ENCODE measurements around the gene UBE2Q2.

Gene UBE2Q2

DNA sequence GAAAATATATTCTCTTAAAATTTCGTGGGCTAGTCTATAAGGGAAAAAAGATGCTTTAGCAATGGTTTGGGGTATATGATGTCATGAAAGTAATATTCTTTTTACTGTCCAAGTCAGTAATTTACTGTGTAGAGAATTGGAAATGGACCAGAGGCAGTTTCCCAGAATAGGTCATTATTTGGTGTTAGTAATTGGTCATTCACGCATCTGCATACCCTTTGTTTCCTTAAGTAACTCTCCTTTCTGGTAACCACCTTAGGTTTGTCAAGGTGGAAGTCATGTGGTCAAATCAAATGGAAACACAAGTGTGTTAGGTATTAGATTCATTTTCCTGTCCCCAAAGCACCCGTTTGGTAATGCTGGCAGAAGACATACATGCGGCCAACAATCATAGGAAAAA is 84.4 kb downstream of the UBE2Q2 start:
- TF ChIP-seq, protein P1, sequence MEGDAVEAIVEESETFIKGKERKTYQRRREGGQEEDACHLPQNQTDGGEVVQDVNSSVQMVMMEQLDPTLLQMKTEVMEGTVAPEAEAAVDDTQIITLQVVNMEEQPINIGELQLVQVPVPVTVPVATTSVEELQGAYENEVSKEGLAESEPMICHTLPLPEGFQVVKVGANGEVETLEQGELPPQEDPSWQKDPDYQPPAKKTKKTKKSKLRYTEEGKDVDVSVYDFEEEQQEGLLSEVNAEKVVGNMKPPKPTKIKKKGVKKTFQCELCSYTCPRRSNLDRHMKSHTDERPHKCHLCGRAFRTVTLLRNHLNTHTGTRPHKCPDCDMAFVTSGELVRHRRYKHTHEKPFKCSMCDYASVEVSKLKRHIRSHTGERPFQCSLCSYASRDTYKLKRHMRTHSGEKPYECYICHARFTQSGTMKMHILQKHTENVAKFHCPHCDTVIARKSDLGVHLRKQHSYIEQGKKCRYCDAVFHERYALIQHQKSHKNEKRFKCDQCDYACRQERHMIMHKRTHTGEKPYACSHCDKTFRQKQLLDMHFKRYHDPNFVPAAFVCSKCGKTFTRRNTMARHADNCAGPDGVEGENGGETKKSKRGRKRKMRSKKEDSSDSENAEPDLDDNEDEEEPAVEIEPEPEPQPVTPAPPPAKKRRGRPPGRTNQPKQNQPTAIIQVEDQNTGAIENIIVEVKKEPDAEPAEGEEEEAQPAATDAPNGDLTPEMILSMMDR (IDR thresholded peaks at IDR 0.05): no peak
- Histone ChIP-seq H3K4me1 (no peaks in the 10 kb centered on the region), H3K27ac (no peak overlapping the region), H3K27me3 (no peaks in the 10 kb centered on the region), H3K9me3 (no peaks in the 10 kb centered on the region), H3K36me3 (peaks cover 11 to 30% (median 21%) of the 10 kb centered on the region in 3 donors), H3K4me3 (no peak overlapping the region)
- DNase-seq: no peak
- intact Hi-C loops (cut with DNase I; ENCODE audit: low total_unique reads): no loop called here

DNA sequence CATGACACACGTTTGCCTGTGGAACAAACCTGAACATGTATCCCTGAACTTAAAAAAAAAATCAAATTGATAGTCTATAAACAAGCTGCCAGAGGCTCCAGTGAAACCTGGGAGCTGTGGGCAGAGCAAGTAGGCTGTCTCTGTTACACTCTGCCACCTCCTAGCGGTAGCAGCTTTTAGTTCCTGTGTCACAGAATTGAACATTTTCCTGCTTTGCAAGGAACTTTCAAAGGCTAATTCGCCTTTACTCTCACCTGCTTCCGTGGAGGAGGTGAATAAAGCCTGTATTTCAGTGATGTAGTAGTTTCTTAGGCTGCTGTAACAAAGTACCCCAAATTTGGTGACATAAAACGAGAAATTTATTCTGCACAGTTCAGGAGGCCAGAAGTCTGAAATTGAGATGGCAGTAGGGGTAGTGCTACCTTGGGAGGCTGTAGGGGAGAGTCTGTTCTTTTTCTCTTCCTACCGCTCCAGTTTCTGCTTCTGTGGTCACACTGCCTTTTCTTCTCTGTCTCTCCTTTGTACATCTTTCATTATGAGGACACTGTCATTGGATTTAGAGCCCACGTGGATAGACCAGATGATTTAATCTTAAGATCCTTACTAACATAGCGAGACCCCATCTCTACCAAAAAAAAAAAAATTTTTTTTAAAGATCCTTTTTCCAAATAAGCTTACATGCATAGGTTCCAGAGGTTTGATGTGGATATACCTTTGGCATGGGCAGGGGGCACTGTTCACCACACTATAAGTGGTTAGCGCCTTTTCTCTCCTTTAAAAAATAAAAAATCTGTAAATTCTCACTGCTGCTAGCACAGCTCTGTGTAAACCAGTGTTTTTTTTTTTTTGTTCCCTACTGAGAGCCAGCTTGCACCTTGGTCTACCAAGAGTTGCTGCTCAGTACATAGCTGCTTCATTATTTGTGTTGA is 85.7 kb downstream of the UBE2Q2 start:
- Histone ChIP-seq H3K4me1 (no peaks in the 10 kb centered on the region), H3K9me3 (no peaks in the 10 kb centered on the region), H3K27ac (no peak overlapping the region), H3K27me3 (no peaks in the 10 kb centered on the region), H3K36me3 (peaks cover 14 to 39% (median 32%) of the 10 kb centered on the region in 3 donors), H3K4me3 (no peak overlapping the region)
- intact Hi-C loops (cut with DNase I; ENCODE audit: low total_unique reads): no loop called here
- no peak for DNase-seq
- TF ChIP-seq, protein P1 (IDR thresholded peaks at IDR 0.05): no peak

DNA sequence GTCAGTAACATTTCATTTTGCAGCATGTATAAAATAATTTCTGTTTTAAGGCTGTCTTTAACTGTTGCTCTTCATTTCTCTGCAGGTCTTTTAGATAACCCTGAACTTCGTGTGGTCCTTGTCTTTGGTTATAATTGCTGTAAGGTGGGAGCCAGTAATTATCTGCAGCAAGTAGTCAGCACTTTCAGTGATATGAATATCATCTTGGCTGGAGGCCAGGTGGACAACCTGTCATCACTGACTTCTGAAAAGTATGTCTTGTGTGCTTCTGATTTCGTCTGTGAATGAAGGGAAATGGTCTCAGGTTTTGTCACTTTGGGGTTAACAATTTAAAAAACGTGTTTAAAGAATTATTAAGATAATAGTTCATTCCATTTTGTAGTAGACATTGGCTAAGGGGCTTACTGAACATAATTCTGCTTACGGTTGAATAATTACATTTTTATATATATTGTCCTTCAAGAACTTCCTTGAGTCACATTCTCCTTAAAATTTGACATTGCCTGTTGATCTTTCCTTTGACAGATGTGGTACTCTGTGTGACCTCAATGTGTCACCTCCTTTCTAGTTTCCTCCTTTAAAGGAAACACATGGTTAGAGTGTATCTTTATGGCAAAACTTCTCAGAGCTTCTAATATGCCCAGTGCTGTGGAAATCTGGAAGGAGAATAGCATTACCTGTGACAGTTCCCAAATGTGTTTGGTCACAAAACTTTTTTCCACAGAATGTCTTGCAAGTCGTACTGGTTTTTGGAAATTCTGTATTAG is 86.7 kb downstream of the UBE2Q2 start:
- Histone ChIP-seq H3K9me3 (no peaks in the 10 kb centered on the region), H3K27ac (no peak overlapping the region), H3K36me3 (peaks cover 17 to 50% (median 43%) of the 10 kb centered on the region in 3 donors), H3K4me1 (no peaks in the 10 kb centered on the region), H3K27me3 (no peaks in the 10 kb centered on the region), H3K4me3 (no peak overlapping the region)
- TF ChIP-seq, protein P1 (IDR thresholded peaks at IDR 0.05): no peak
- intact Hi-C loops (cut with DNase I; ENCODE audit: low total_unique reads): no loop called here
- DNase-seq: no peak

DNA sequence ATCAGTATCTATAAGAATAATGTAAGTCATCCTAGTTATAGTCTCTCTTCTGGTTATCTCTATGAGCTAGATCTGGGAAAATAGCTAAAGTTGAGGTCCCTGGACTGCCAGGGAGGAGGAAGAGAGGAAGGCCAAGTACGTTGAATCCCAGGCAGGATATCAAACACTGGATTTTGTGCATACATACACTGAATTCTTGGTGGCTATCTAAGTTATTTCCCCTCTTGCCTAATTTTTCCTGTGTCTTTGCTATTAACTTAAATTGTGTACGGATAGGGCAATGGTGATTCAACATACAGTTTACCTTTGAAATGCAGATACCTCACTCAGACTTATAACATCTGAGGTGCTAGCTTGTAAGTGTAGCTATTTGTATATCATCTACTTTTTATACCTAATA is 87.6 kb downstream of the UBE2Q2 start:
- no peak for DNase-seq
- intact Hi-C loops (cut with DNase I; ENCODE audit: low total_unique reads): no loop called here
- Histone ChIP-seq H3K27ac (no peak overlapping the region), H3K36me3 (peaks cover 22 to 56% (median 50%) of the 10 kb centered on the region in 3 donors), H3K27me3 (no peaks in the 10 kb centered on the region), H3K9me3 (no peaks in the 10 kb centered on the region), H3K4me3 (no peak overlapping the region), H3K4me1 (no peaks in the 10 kb centered on the region)
- TF ChIP-seq, protein P1 (IDR thresholded peaks at IDR 0.05): no peak

GRCh38 chr15:75942464-75942863 is 99.2 kb downstream of the UBE2Q2 start:
- Histone ChIP-seq H3K9me3 (no peaks in the 10 kb centered on the region), H3K4me1 (no peaks in the 10 kb centered on the region), H3K27me3 (peaks cover 0 to 4% of the 10 kb centered on the region in 2 donors), H3K4me3 (no peak overlapping the region), H3K27ac (no peak overlapping the region), H3K36me3 (peaks cover 0 to 6% (median 5%) of the 10 kb centered on the region in 3 donors)
- TF ChIP-seq, protein P1 (IDR thresholded peaks at IDR 0.05): no peak
- intact Hi-C loops (cut with DNase I; ENCODE audit: low total_unique reads): no loop called here
- no peak for DNase-seq

Data from tibial artery (tissue), 4 donors.